HFFc6 (cell line): ENCODE results near the gene FANCD2OS. TPM values are rescaled to one million over a fixed set of nuclear protein-coding genes. Genes with fewer than 3 reads are reported as not detected.

Experiments
- DNase-seq: peaks from one replicate; pipeline ENCODE4 v3.0.0-alpha.2; 2018
- H3K27ac Mint-ChIP-seq: 2 replicates; pipeline ENCODE4 v1.8.0; 2020; ENCODE audit warnings: mild to moderate bottlenecking, mixed read lengths
- H3K27me3 Mint-ChIP-seq: 2 replicates; pipeline ENCODE4 v1.8.0; 2021; ENCODE audit warnings: mild to moderate bottlenecking, moderate library complexity, mixed read lengths; ENCODE audit not compliant: insufficient read depth
- H3K36me3 Mint-ChIP-seq: 2 replicates; pipeline ENCODE4 v1.8.0; 2021; ENCODE audit warnings: low read depth, mixed read lengths
- H3K4me1 Mint-ChIP-seq: 2 replicates; pipeline ENCODE4 v1.8.0; 2020; ENCODE audit warnings: low read depth, mixed read lengths
- H3K4me3 Mint-ChIP-seq: 2 replicates; pipeline ENCODE4 v1.8.0; 2020; ENCODE audit warnings: mild to moderate bottlenecking, moderate library complexity, mixed read lengths
- H3K9me3 Mint-ChIP-seq: 2 replicates; pipeline ENCODE4 v1.8.0; 2020; ENCODE audit warnings: mild to moderate bottlenecking, mixed read lengths
- total RNA-seq, 6 experiments: library from RNA; stranded (reverse); fragmentation: NEBNext Ultra II Directional; extraction: Animal tissue kit (Norgen Biotek cat#: 25700); gene quantifications; 2 replicates in 1 of 6; 3 replicates in 5 of 6; pipeline ENCODE4 v1.2.3, GENCODE V29; 2021
- TF ChIP-seq, protein P1 (sequence below): fragments of 200-600 bp; sonication (generic); IDR thresholded peaks from 2 replicates; pipeline ENCODE4 v1.5.0; 2021; ENCODE audit warnings: antibody characterized with exemption, mild to moderate bottlenecking

The FANCD2OS gene
- total RNA-seq, 6 experiments from 2014 or later = not detected

GRCh38 chr3:10116928-10117327, 8.9 kb upstream of the FANCD2OS start:
- peak overlapping the region; percentile 98 for H3K4me3 Mint-ChIP-seq
- H3K9me3 Mint-ChIP-seq = no peaks in the 10 kb centered on the region
- H3K4me1 Mint-ChIP-seq = peaks cover 22% of the 10 kb centered on the region
- peak overlapping the region; percentile 91 for H3K27ac Mint-ChIP-seq
- peaks cover 12% of the 10 kb centered on the region; the same call in 1 of the 2 replicates for H3K36me3 Mint-ChIP-seq
- peaks cover 2% of the 10 kb centered on the region; the same call in 1 of the 2 replicates for H3K27me3 Mint-ChIP-seq
- TF ChIP-seq, protein P1, sequence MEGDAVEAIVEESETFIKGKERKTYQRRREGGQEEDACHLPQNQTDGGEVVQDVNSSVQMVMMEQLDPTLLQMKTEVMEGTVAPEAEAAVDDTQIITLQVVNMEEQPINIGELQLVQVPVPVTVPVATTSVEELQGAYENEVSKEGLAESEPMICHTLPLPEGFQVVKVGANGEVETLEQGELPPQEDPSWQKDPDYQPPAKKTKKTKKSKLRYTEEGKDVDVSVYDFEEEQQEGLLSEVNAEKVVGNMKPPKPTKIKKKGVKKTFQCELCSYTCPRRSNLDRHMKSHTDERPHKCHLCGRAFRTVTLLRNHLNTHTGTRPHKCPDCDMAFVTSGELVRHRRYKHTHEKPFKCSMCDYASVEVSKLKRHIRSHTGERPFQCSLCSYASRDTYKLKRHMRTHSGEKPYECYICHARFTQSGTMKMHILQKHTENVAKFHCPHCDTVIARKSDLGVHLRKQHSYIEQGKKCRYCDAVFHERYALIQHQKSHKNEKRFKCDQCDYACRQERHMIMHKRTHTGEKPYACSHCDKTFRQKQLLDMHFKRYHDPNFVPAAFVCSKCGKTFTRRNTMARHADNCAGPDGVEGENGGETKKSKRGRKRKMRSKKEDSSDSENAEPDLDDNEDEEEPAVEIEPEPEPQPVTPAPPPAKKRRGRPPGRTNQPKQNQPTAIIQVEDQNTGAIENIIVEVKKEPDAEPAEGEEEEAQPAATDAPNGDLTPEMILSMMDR = no peak
- no peak for DNase-seq

- peaks cover 22% of the 10 kb centered on the region for H3K4me1 Mint-ChIP-seq
Measured at GRCh38 chr3:10116138-10116460, 8.0 kb upstream of the FANCD2OS start.

GRCh38 chr3:10115326-10116137, 7.5 kb upstream of the FANCD2OS start, which contains the start of gene BRK1:
TSS of gene BRK1 (plus strand) at chr3:10115675. CDS start at chr3:10115702, 27 bp downstream.
- H3K4me1 Mint-ChIP-seq = peaks cover 22% of the 10 kb centered on the region
- TF ChIP-seq, protein P1 = no peak
- H3K36me3 Mint-ChIP-seq = peaks cover 5% of the 10 kb centered on the region; the same call in 1 of the 2 replicates
- H3K4me3 Mint-ChIP-seq = peak within 1 kb of the TSS; percentile 98
- peaks cover 2% of the 10 kb centered on the region; the same call in 1 of the 2 replicates for H3K27me3 Mint-ChIP-seq
- H3K9me3 Mint-ChIP-seq = no peaks in the 10 kb centered on the region
- DNase-seq = peak; percentile 93
- H3K27ac Mint-ChIP-seq = peak within 1 kb of the TSS; percentile 91

More at GRCh38 chr3:10116138-10116460, 8.0 kb upstream of the FANCD2OS start:
- peaks cover 2% of the 10 kb centered on the region; the same call in 1 of the 2 replicates for H3K27me3 Mint-ChIP-seq
- peak; percentile 32 for DNase-seq
- H3K9me3 Mint-ChIP-seq = no peaks in the 10 kb centered on the region
- peak overlapping the region; percentile 98 for H3K4me3 Mint-ChIP-seq
- peaks cover 8% of the 10 kb centered on the region; the same call in 1 of the 2 replicates for H3K36me3 Mint-ChIP-seq
- TF ChIP-seq, protein P1 = no peak
- peak overlapping the region; percentile 91 for H3K27ac Mint-ChIP-seq

DNA sequence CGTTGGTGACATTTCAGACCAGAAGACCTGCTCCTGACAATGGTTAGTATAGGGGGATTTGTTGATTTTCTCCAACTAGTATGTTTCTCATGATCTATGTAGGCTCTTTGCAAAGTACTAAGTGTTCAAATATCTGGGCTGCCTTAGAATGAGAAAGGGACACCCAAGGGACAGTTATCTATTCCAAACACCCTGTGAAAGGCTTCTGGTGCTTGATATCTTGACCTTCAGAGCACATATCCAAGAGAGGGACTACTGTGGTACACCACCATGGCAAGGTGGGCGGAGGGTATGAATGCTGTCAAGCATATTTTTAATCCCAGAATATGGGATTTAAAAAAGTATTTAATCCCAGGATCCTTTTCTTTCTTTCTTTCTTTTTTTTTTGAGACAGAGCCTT, 1.1 kb downstream of the FANCD2OS start:
- H3K27ac Mint-ChIP-seq = no peak overlapping the region
- DNase-seq = no peak
- H3K9me3 Mint-ChIP-seq = no peaks in the 10 kb centered on the region
- no peak overlapping the region for H3K4me3 Mint-ChIP-seq
- H3K36me3 Mint-ChIP-seq = no peaks in the 10 kb centered on the region
- H3K27me3 Mint-ChIP-seq = peaks cover 2% of the 10 kb centered on the region
- H3K4me1 Mint-ChIP-seq = peaks cover 2% of the 10 kb centered on the region
- TF ChIP-seq, protein P1 = no peak

DNA sequence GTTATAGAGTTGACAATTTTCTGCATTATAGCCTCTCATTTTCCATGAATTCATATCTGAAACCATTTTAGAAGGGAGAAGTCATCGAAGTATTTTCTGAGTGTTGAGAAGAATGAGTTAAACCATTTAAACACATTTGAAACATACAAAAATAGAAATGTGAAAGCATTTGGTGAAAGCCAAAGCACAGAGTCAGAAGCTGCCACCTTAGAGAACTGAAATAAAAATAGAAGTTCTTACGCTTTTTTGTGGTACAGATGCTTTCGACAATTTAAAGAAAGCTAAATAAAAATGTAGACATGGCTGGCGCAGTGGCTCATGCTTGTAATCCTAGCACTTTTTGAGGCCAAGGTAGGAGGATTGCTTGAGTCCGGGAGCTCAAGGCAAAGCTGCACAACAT, 9.0 kb downstream of the FANCD2OS start:
- no peak for DNase-seq
- Mint-ChIP-seq H3K4me3 (no peak overlapping the region), H3K27ac (no peak overlapping the region), H3K4me1 (peaks cover 16% of the 10 kb centered on the region), H3K36me3 (peaks cover 8% of the 10 kb centered on the region; the same call in 1 of the 2 replicates), H3K27me3 (no peaks in the 10 kb centered on the region), H3K9me3 (no peaks in the 10 kb centered on the region)
- TF ChIP-seq, protein P1 = no peak
